ENCODE measurements around the gene MAPT. TPM values are rescaled to one million over a fixed set of nuclear protein-coding genes. Genes with fewer than 3 reads are reported as not detected.

The MAPT gene
- total RNA-seq, 4 donors from 2014 or later = 0.44 to 12.2 (median 3.3) TPM

GRCh38 chr17:46031440-46031839, 137.1 kb downstream of the MAPT start:
- no peak overlapping the region for H3K27ac ChIP-seq
- H3K36me3 ChIP-seq = peaks cover 11 to 100% (median 58%) of the 10 kb centered on the region in 3 donors
- no peak for DNase-seq
- H3K27me3 ChIP-seq = no peaks in the 10 kb centered on the region
- no peaks in the 10 kb centered on the region for H3K9me3 ChIP-seq
- 91 to 95% methylated on average over 6 to 8 of the region's 16 CpGs for WGBS, 2 donors
- no peak for TF ChIP-seq CTCF (IDR thresholded peaks at IDR 0.05)
- no peak for TF ChIP-seq POLR2A (IDR thresholded peaks at IDR 0.05)
- intact Hi-C loops (cut with DNase I) = no loop called here
- no peak overlapping the region for H3K4me3 ChIP-seq
- H3K4me1 ChIP-seq = peaks cover 0 to 13% (median 0%) of the 10 kb centered on the region in 3 donors

- H3K36me3 ChIP-seq = peaks cover 9 to 100% (median 59%) of the 10 kb centered on the region in 3 donors
- 78 to 92% methylated on average over 4 to 6 of the region's 8 CpGs for WGBS, 2 donors
These were observed 137.6 kb downstream of the MAPT start for GRCh38 chr17:46031920-46032319.

GRCh38 chr17:46032909-46033308, 138.6 kb downstream of the MAPT start:
- TF ChIP-seq POLR2A (IDR thresholded peaks at IDR 0.05) (no peak), CTCF (IDR thresholded peaks at IDR 0.05) (no peak)
- no peak overlapping the region for H3K4me3 ChIP-seq
- intact Hi-C loops (cut with DNase I) = no loop called here
- 93 to 100% methylated on average over 6 to 9 of the region's 11 CpGs for WGBS, 2 donors
- H3K9me3 ChIP-seq = no peaks in the 10 kb centered on the region
- H3K27me3 ChIP-seq = no peaks in the 10 kb centered on the region
- DNase-seq = no peak
- H3K27ac ChIP-seq = no peak overlapping the region
- peaks cover 0 to 6% (median 0%) of the 10 kb centered on the region in 3 donors for H3K4me1 ChIP-seq
- peaks cover 5 to 100% (median 69%) of the 10 kb centered on the region in 3 donors for H3K36me3 ChIP-seq

More at GRCh38 chr17:46031920-46032319, 137.6 kb downstream of the MAPT start:
- intact Hi-C loops (cut with DNase I) = no loop called here
- H3K4me3 ChIP-seq = no peak overlapping the region
- no peak for TF ChIP-seq CTCF (IDR thresholded peaks at IDR 0.05)
- no peak for TF ChIP-seq POLR2A (IDR thresholded peaks at IDR 0.05)
- no peak for DNase-seq
- H3K4me1 ChIP-seq = peaks cover 0 to 13% (median 0%) of the 10 kb centered on the region in 3 donors
- H3K27ac ChIP-seq = no peak overlapping the region
- no peaks in the 10 kb centered on the region for H3K27me3 ChIP-seq
- H3K9me3 ChIP-seq = no peaks in the 10 kb centered on the region

- intact Hi-C loops (cut with DNase I) = no loop called here
These were observed 139.0 kb downstream of the MAPT start for GRCh38 chr17:46033392-46033791.

More at GRCh38 chr17:46033392-46033791, 139.0 kb downstream of the MAPT start:
- WGBS, 2 donors = 83 to 100% methylated on average over 2 of the region's 3 CpGs
- Histone ChIP-seq H3K9me3 (no peaks in the 10 kb centered on the region), H3K27ac (no peak overlapping the region), H3K36me3 (peaks cover 7 to 100% (median 72%) of the 10 kb centered on the region in 3 donors), H3K4me1 (peaks cover 0 to 5% (median 0%) of the 10 kb centered on the region in 3 donors), H3K27me3 (no peaks in the 10 kb centered on the region), H3K4me3 (no peak overlapping the region)
- no peak for DNase-seq
- TF ChIP-seq CTCF (IDR thresholded peaks at IDR 0.05) (no peak), POLR2A (IDR thresholded peaks at IDR 0.05) (no peak)
